Panc1 (cell line): ENCODE data around the gene GRP. TPM values are rescaled to one million over a fixed set of nuclear protein-coding genes. Genes with fewer than 3 reads are reported as not detected.

Experiments used
- ATAC-seq: fragments of 200-7000 bp; cut with Tn5 transposase; 2 replicates; pipeline ENCODE4 v1.9.1; 2020; ENCODE audit warnings: mild to moderate bottlenecking, moderate library complexity
- Bru-seq: library from RNA; stranded (reverse); fragments of 400-500 nt; gene quantifications from one replicate; lab custom pipeline; 2021; lab: Mats Ljungman, UMichigan
- BruChase-seq, 2 experiments: library from RNA; stranded (reverse); fragments of 400-500 nt; gene quantifications; one replicate each; lab custom pipeline; 2021; lab: Mats Ljungman, UMichigan
- BruUV-seq: library from RNA; stranded (reverse); fragments of 400-500 nt; replicated peaks from 2 replicates; lab custom pipeline; 2021; lab: Mats Ljungman, UMichigan
- CTCF ChIA-PET: fragments of 300-600 bp; sonication (Branson Sonifier 250); formaldehyde crosslinking; loops from one replicate; lab custom pipeline; 2022; ENCODE audit warnings: antibody characterized with exemption; lab: Charles Lee
- POLR2A ChIA-PET: fragments of 300-600 bp; sonication (Branson Sonifier 250); formaldehyde crosslinking; loops from one replicate; lab custom pipeline; 2022; ENCODE audit warnings: antibody characterized with exemption; lab: Charles Lee
- DNase-seq: peaks from one replicate; pipeline ENCODE4 v3.0.0-alpha.2; 2010; ENCODE audit warnings: low read depth, low spot score
- H3K27ac ChIP-seq: 2 replicates; pipeline ENCODE4 v1.5.1; 2011; ENCODE audit warnings: mild to moderate bottlenecking, low read length, inconsistent platforms
- H3K27me3 ChIP-seq: fragments of 200-500 bp; sonication (Bioruptor generic); 2 replicates; pipeline ENCODE4 v1.6.0; 2014; ENCODE audit warnings: low read length, inconsistent platforms; ENCODE audit not compliant: control insufficient read depth, insufficient read depth
- H3K36me3 ChIP-seq: fragments of 200-500 bp; sonication (Bioruptor generic); 2 replicates; pipeline ENCODE4 v1.5.1; 2014; ENCODE audit warnings: inconsistent platforms, mild to moderate bottlenecking, low read length, moderate library complexity; ENCODE audit not compliant: control insufficient read depth, insufficient read depth
- H3K4me1 ChIP-seq: 2 replicates; pipeline ENCODE4 v1.5.1; 2011; ENCODE audit warnings: inconsistent platforms, mild to moderate bottlenecking, low read length, moderate library complexity; ENCODE audit not compliant: control insufficient read depth, insufficient read depth
- H3K4me3 ChIP-seq, 2 experiments: 2 replicates each; pipeline ENCODE4 v1.5.1; 2011 to 2012; ENCODE audit warnings: low read depth in 2 of 2, low read length in 2 of 2, mild to moderate bottlenecking in 2 of 2, inconsistent platforms in 1 of 2, moderate library complexity in 1 of 2
- H3K9me3 ChIP-seq: fragments of 200-500 bp; sonication (Bioruptor generic); 2 replicates; pipeline ENCODE4 v1.5.1; 2014; ENCODE audit warnings: low read depth, mild to moderate bottlenecking, inconsistent platforms, low read length, moderate library complexity; ENCODE audit not compliant: control insufficient read depth, insufficient read depth
- POLR2AphosphoS5 ChIP-seq: IDR thresholded peaks from 2 replicates; pipeline ENCODE4 v1.6.1; 2012; ENCODE audit warnings: mild to moderate bottlenecking, low read depth, low read length, moderate library complexity
- SIN3A ChIP-seq: IDR thresholded peaks from 2 replicates; pipeline ENCODE4 v1.6.1; 2012; ENCODE audit warnings: low read depth, mild to moderate bottlenecking, low read length, moderate library complexity, borderline replicate concordance; ENCODE audit not compliant: insufficient read depth
- TCF7L2 ChIP-seq: IDR thresholded peaks from 2 replicates; pipeline ENCODE4 v1.6.1; 2011; ENCODE audit warnings: mild to moderate bottlenecking, low read depth, low read length, inconsistent platforms
- in situ Hi-C: cut with HindIII; loops from 2 replicates; pipeline ENCODE4 v1.10.0; 2016; ENCODE audit warnings: low sequenced_read_pairs, low pct_unique_long_range_greater_than_20kb
- intact Hi-C: fragments of 100-400 bp; cut with micrococcal nuclease; formaldehyde crosslinking; loops from one replicate; pipeline ENCODE4 v1.10.0; 2022; ENCODE audit not compliant: unreplicated experiment
- long read RNA-seq: library from polyadenylated mRNA; unstranded; transcript quantifications from one replicate; pipeline ENCODE4 v2.0.0, GENCODE V29; 2021; ENCODE audit not compliant: unreplicated experiment
- polyA plus RNA-seq: library from polyadenylated mRNA; unstranded; fragments of >200 nt; gene quantifications from one replicate; pipeline ENCODE4 v1.2.1, GENCODE V29; 2012; ENCODE audit warnings: missing spikeins; ENCODE audit not compliant: insufficient read length
- total RNA-seq: library from RNA; stranded (reverse); gene quantifications from one replicate; pipeline ENCODE4 v1.2.1, GENCODE V29; 2021; ENCODE audit not compliant: unreplicated experiment
- TF ChIP-seq, protein P1 (sequence below): fragments of 450-650 bp; IDR thresholded peaks from 2 replicates; pipeline ENCODE4 v1.5.1; 2017; ENCODE audit warnings: mild to moderate bottlenecking
- TF ChIP-seq, protein P2 (sequence below), 2 experiments: IDR thresholded peaks; 2 replicates each; pipeline ENCODE4 v1.6.1; 2011 to 2012; ENCODE audit warnings: low read depth in 2 of 2, control low read depth in 1 of 2, low read length in 1 of 2, mild to moderate bottlenecking in 1 of 2, moderate library complexity in 1 of 2; ENCODE audit not compliant: insufficient read depth in 1 of 2

The GRP gene
- total RNA-seq: not detected
- polyA plus RNA-seq: not detected
- Bru-seq, nascent RNA: percentile 7 among the genes with signal in this experiment
- not detected for BruChase-seq, experiment 1, labeled RNA remaining after a 2-hour chase
- not detected for BruChase-seq, experiment 2, labeled RNA remaining after a 6-hour chase
- long read RNA-seq: 0 reads

DNA sequence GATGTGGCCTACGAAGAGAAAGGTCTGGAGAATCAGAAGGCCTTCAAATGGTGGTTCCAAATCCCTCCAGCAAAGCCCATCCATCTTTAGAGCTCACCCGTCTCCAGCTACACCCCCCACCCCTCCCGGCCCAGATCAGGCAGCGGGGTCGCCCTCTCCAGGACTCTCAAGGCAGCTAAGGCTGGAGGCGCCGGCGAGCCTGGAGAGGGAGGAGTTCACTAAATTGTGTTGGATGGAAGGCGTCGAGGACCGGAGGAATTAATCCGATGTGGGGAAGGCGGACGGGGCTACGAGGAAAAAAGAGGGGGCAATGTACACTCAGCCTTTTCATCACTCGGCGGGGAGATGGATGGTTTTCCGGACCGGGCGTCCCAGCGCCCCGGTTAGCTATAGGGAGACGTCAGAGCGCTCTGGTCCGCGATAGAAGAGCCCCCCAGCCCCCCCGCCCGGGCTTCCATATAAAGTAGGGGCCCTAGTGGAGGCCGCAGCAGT, at the start of gene GRP:
TSS of gene GRP (plus strand) at position 487 of the 492 bp plus-strand sequence. CDS start 108 bp downstream, outside the sequence.
- Histone ChIP-seq H3K36me3 (no peaks in the 10 kb centered on the region), H3K9me3 (no peaks in the 10 kb centered on the region), H3K4me1 (no peaks in the 10 kb centered on the region; the same call in 1 of the 2 replicates), H3K4me3 (no peak within 1 kb of the TSS), H3K27ac (no peak within 1 kb of the TSS), H3K27me3 (peaks cover 4% of the 10 kb centered on the region; the same call in 1 of the 2 replicates)
- TF ChIP-seq POLR2AphosphoS5 (no peak), TCF7L2 (no peak), SIN3A (no peak)
- TF ChIP-seq, protein P1, sequence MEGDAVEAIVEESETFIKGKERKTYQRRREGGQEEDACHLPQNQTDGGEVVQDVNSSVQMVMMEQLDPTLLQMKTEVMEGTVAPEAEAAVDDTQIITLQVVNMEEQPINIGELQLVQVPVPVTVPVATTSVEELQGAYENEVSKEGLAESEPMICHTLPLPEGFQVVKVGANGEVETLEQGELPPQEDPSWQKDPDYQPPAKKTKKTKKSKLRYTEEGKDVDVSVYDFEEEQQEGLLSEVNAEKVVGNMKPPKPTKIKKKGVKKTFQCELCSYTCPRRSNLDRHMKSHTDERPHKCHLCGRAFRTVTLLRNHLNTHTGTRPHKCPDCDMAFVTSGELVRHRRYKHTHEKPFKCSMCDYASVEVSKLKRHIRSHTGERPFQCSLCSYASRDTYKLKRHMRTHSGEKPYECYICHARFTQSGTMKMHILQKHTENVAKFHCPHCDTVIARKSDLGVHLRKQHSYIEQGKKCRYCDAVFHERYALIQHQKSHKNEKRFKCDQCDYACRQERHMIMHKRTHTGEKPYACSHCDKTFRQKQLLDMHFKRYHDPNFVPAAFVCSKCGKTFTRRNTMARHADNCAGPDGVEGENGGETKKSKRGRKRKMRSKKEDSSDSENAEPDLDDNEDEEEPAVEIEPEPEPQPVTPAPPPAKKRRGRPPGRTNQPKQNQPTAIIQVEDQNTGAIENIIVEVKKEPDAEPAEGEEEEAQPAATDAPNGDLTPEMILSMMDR: no peak
- TF ChIP-seq, protein P2, sequence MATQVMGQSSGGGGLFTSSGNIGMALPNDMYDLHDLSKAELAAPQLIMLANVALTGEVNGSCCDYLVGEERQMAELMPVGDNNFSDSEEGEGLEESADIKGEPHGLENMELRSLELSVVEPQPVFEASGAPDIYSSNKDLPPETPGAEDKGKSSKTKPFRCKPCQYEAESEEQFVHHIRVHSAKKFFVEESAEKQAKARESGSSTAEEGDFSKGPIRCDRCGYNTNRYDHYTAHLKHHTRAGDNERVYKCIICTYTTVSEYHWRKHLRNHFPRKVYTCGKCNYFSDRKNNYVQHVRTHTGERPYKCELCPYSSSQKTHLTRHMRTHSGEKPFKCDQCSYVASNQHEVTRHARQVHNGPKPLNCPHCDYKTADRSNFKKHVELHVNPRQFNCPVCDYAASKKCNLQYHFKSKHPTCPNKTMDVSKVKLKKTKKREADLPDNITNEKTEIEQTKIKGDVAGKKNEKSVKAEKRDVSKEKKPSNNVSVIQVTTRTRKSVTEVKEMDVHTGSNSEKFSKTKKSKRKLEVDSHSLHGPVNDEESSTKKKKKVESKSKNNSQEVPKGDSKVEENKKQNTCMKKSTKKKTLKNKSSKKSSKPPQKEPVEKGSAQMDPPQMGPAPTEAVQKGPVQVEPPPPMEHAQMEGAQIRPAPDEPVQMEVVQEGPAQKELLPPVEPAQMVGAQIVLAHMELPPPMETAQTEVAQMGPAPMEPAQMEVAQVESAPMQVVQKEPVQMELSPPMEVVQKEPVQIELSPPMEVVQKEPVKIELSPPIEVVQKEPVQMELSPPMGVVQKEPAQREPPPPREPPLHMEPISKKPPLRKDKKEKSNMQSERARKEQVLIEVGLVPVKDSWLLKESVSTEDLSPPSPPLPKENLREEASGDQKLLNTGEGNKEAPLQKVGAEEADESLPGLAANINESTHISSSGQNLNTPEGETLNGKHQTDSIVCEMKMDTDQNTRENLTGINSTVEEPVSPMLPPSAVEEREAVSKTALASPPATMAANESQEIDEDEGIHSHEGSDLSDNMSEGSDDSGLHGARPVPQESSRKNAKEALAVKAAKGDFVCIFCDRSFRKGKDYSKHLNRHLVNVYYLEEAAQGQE (IDR thresholded peaks at IDR 0.05; ENCODE audit: insufficient read depth in 1 of 2, low read depth in 2 of 2, low read length in 1 of 2): no peak
- ChIA-PET POLR2A (no interaction called here), CTCF (no interaction called here)
- DNase-seq (no peak), ATAC-seq (no peak)
- no TSS peak for BruUV-seq
- intact Hi-C loops (no loop called here), in situ Hi-C loops (no loop called here)

DNA sequence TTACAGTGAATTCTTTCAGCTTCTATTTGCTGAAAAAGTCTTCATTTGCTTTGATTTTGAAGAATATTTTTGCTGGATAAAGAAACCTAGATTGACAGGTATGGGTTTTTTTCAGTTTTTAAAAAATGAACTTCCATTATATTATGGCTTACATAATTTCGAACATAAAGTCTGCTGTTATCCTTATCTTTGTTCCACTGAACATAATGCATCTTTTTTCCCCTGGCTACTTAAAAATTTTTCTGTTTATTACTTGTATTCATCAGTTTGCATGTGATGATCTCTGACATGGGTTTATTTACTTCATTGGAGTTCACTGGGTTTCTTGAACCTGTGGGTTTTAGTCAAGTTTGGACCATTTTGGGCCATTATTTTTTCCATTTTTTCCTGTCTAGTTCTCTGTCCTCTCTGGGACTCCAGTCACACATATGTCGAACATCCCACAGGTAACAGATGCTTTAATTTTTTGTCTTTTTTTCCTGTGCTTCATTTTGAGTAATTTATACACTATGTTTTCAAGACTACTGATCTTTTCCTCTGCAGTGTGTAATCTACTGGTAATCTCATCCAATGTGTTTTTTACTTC, 47.2 kb upstream of the GRP start:
- no peaks in the 10 kb centered on the region for H3K27me3 ChIP-seq
- no peaks in the 10 kb centered on the region for H3K4me1 ChIP-seq
- peaks cover 12% of the 10 kb centered on the region; the same call in 1 of the 2 replicates for H3K9me3 ChIP-seq
- ChIA-PET POLR2A (no interaction called here), CTCF (no interaction called here)
- intact Hi-C loops: no loop called here
- no peak for DNase-seq
- BruUV-seq: no TSS peak
- ATAC-seq: no peak
- no peak overlapping the region for H3K4me3 ChIP-seq
- in situ Hi-C loops: no loop called here
- H3K27ac ChIP-seq: no peak overlapping the region
- TF ChIP-seq SIN3A (no peak), POLR2AphosphoS5 (no peak), TCF7L2 (no peak)
- TF ChIP-seq, protein P1: no peak
- TF ChIP-seq, protein P2 (IDR thresholded peaks at IDR 0.05; ENCODE audit: insufficient read depth in 1 of 2, low read depth in 2 of 2, low read length in 1 of 2): no peak
- H3K36me3 ChIP-seq: no peaks in the 10 kb centered on the region
